GM23248 (cell line): ENCODE measurements around the gene MECP2.

Experiments used
- EZH2 ChIP-seq: fragments of 200-600 bp; sonication (generic); IDR thresholded peaks from 2 replicates; pipeline ENCODE4 v1.6.1; 2018; ENCODE audit warnings: antibody characterized with exemption, mild to moderate bottlenecking; ENCODE audit not compliant: insufficient read depth, poor library complexity, severe bottlenecking
- EZH2phosphoT487 ChIP-seq: fragments of 200-600 bp; sonication (generic); IDR thresholded peaks from 2 replicates; pipeline ENCODE4 v1.6.1; 2018; ENCODE audit warnings: antibody characterized with exemption, moderate library complexity, mild to moderate bottlenecking, low read depth; ENCODE audit not compliant: insufficient read depth

DNA sequence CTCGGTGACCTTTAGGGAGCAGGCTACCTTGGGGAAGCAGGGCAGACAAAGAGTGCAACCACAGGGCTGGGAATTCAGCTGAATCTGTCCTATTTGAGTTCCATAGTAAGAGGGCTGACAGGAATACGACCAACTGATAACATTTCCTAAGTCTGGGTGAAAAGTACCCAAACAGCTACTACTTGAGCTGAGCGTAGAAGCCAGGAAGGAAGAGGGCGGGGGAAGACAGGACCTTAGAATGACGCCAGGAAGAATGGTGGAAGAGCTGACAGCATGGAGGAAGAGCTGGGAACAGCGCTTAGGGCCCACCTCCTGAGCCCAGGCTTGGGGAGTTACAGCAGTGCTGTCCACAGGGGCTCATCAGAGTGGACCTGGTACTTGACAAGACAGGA is 14.4 kb downstream of the MECP2 start:
- TF ChIP-seq EZH2 (no peak), EZH2phosphoT487 (no peak)
